Measurements from ENCODE around the gene LNP1. TPM values are rescaled to one million over a fixed set of nuclear protein-coding genes. Genes with fewer than 3 reads are reported as not detected.

LNP1 gene
- total and polyA plus RNA-seq, 2 experiments from 2014 or later = 1.1 to 4.3 TPM

GRCh38 chr3:100436951-100437350 is 35.6 kb downstream of the LNP1 start:
- no peak overlapping the region for H3K27ac ChIP-seq
- no peaks in the 10 kb centered on the region for H3K79me2 ChIP-seq
- no peak overlapping the region for H3K4me2 ChIP-seq
- no peaks in the 10 kb centered on the region for H3K27me3 ChIP-seq
- peaks cover 6% of the 10 kb centered on the region for H3K4me1 ChIP-seq (ENCODE audit: insufficient read depth)
- H3K4me3 ChIP-seq = no peak overlapping the region
- DNase-seq (ENCODE audit: low spot score) = no peak
- H4K20me1 ChIP-seq (ENCODE audit: insufficient read depth, poor library complexity, severe bottlenecking) = no peaks in the 10 kb centered on the region
- H3K36me3 ChIP-seq (replicated peaks; ENCODE audit: insufficient read depth, low read depth) = no peaks in the 10 kb centered on the region
- H3K9me2 ChIP-seq (replicated peaks; ENCODE audit: insufficient read depth) = no peaks in the 10 kb centered on the region
- H2AFZ ChIP-seq = no peak overlapping the region
- TF ChIP-seq EZH2 (IDR thresholded peaks at IDR 0.05; ENCODE audit: borderline replicate concordance) (no peak), EZH2phosphoT487 (IDR thresholded peaks at IDR 0.05; ENCODE audit: low read depth, severe bottlenecking, unreplicated experiment) (no peak), CTCF (IDR thresholded peaks at IDR 0.05; ENCODE audit: poor library complexity) (no peak)
- H3K9me3 ChIP-seq (ENCODE audit: low read depth) = no peaks in the 10 kb centered on the region
- WGBS (ENCODE audit: low lambda C conversion rate, missing lambda C conversion rate) = 92% methylated on average over 2 of the region's 2 CpGs

GRCh38 chr3:100437721-100438622 is 36.6 kb downstream of the LNP1 start:
- H3K4me3 ChIP-seq = no peak overlapping the region
- no peaks in the 10 kb centered on the region for H3K9me2 ChIP-seq (replicated peaks; ENCODE audit: insufficient read depth)
- no peak overlapping the region for H2AFZ ChIP-seq
- no peak for DNase-seq (ENCODE audit: low spot score)
- H3K27me3 ChIP-seq = no peaks in the 10 kb centered on the region
- no peaks in the 10 kb centered on the region for H3K36me3 ChIP-seq (replicated peaks; ENCODE audit: insufficient read depth, low read depth)
- peak overlapping the region; percentile 22 for H3K27ac ChIP-seq
- H3K9me3 ChIP-seq (ENCODE audit: low read depth) = no peaks in the 10 kb centered on the region
- H3K4me1 ChIP-seq (ENCODE audit: insufficient read depth) = peaks cover 6% of the 10 kb centered on the region
- TF ChIP-seq EZH2 (IDR thresholded peaks at IDR 0.05; ENCODE audit: borderline replicate concordance) (no peak), EZH2phosphoT487 (IDR thresholded peaks at IDR 0.05; ENCODE audit: low read depth, severe bottlenecking, unreplicated experiment) (no peak), CTCF (IDR thresholded peaks at IDR 0.05; ENCODE audit: poor library complexity) (no peak)
- H3K4me2 ChIP-seq = no peak overlapping the region
- no peaks in the 10 kb centered on the region for H3K79me2 ChIP-seq
- H4K20me1 ChIP-seq (ENCODE audit: insufficient read depth, poor library complexity, severe bottlenecking) = no peaks in the 10 kb centered on the region
- WGBS (ENCODE audit: low lambda C conversion rate, missing lambda C conversion rate) = 63% methylated on average over 3 of the region's 3 CpGs

- no peak for TF ChIP-seq CTCF (IDR thresholded peaks at IDR 0.05; ENCODE audit: poor library complexity)
- no peaks in the 10 kb centered on the region for H3K9me2 ChIP-seq (replicated peaks; ENCODE audit: insufficient read depth)
- WGBS (ENCODE audit: low lambda C conversion rate, missing lambda C conversion rate) = 85% methylated on average over 2 of the region's 2 CpGs
- no peaks in the 10 kb centered on the region for H3K79me2 ChIP-seq
- no peak overlapping the region for H3K4me3 ChIP-seq
- peaks cover 6% of the 10 kb centered on the region for H3K4me1 ChIP-seq (ENCODE audit: insufficient read depth)
- DNase-seq (ENCODE audit: low spot score) = no peak
- no peaks in the 10 kb centered on the region for H4K20me1 ChIP-seq (ENCODE audit: insufficient read depth, poor library complexity, severe bottlenecking)
- no peak overlapping the region for H2AFZ ChIP-seq
- H3K4me2 ChIP-seq = no peak overlapping the region
- H3K36me3 ChIP-seq (replicated peaks; ENCODE audit: insufficient read depth, low read depth) = no peaks in the 10 kb centered on the region
- no peaks in the 10 kb centered on the region for H3K27me3 ChIP-seq
- peaks cover 5% of the 10 kb centered on the region for H3K9me3 ChIP-seq (ENCODE audit: low read depth)
- peak overlapping the region; percentile 22 for H3K27ac ChIP-seq
These were observed 37.3 kb downstream of the LNP1 start for GRCh38 chr3:100438623-100438974.

Data from hepatocyte (in vitro differentiated cells).